ENCODE results near the gene MZT2A.
"Not testable (repeated sequence)": the region's sequence is repeated elsewhere in the genome, so short reads cannot be mapped to it uniquely, and the experiment has no call there.

DNA sequence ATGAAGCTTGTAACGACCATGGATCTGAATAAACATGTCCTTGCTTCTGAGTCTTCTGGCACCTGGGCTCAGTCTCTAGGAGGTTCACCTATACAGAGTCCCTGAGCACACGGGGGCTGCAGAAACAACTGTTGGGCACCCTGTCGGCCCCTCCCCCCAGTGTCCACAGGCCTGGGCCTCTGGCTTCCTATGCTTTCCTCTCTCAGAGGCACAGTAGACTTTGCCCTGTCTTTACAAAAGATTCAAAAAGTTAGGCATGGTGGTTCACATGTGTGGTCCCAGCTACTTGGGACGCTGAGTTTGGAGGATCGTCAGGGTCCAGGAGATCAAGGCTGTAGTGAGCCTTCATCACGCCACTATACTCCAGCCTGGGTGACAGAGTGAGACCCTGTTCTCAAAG lies 29.3 kb upstream of the MZT2A start:
- TF ChIP-seq, protein P1, sequence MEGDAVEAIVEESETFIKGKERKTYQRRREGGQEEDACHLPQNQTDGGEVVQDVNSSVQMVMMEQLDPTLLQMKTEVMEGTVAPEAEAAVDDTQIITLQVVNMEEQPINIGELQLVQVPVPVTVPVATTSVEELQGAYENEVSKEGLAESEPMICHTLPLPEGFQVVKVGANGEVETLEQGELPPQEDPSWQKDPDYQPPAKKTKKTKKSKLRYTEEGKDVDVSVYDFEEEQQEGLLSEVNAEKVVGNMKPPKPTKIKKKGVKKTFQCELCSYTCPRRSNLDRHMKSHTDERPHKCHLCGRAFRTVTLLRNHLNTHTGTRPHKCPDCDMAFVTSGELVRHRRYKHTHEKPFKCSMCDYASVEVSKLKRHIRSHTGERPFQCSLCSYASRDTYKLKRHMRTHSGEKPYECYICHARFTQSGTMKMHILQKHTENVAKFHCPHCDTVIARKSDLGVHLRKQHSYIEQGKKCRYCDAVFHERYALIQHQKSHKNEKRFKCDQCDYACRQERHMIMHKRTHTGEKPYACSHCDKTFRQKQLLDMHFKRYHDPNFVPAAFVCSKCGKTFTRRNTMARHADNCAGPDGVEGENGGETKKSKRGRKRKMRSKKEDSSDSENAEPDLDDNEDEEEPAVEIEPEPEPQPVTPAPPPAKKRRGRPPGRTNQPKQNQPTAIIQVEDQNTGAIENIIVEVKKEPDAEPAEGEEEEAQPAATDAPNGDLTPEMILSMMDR (IDR thresholded peaks at IDR 0.05 in 4 of 5, conservative IDR thresholded peaks at IDR 0.05 in 1 of 5) = not testable (repeated sequence)
- TF ChIP-seq POLR2A (IDR thresholded peaks at IDR 0.05) = not testable (repeated sequence)
